Transverse colon (tissue), 4 donors: ENCODE data around the gene PRRG3.

ENCODE experiments used
- CTCF ChIP-seq, 5 experiments: fragments of 200-600 bp in 3 of 5; fragments of 450-650 bp in 2 of 5; sonication (generic) in 3 of 5; IDR thresholded peaks; 1 replicate in 2 of 5; 2 replicates in 3 of 5; pipeline ENCODE4 v1.5.1; 2016 to 2017; ENCODE audit warnings: antibody characterized with exemption in 5 of 5, inconsistent platforms in 3 of 5, mild to moderate bottlenecking in 2 of 5, moderate library complexity in 1 of 5
- EP300 ChIP-seq: sonication (generic); formaldehyde crosslinking; IDR thresholded peaks from one replicate; pipeline ENCODE4 v1.6.1; 2017; ENCODE audit warnings: antibody characterized with exemption, low read depth
- POLR2AphosphoS5 ChIP-seq, 3 donors: sonication (generic); formaldehyde crosslinking; IDR thresholded peaks; one replicate each; pipeline ENCODE4 v1.6.1; 2016; ENCODE audit warnings: antibody characterized with exemption in 3 of 3

- TF ChIP-seq EP300 = no peak
- no peak for TF ChIP-seq CTCF (IDR thresholded peaks at IDR 0.05)
- no peak for TF ChIP-seq POLR2AphosphoS5 (IDR thresholded peaks at IDR 0.05)
Measured at GRCh38 chrX:151710457-151710856, 15.2 kb downstream of the PRRG3 start.
